ENCODE measurements around the gene HOXD8. TPM values are rescaled to one million over a fixed set of nuclear protein-coding genes. Genes with fewer than 3 reads are reported as not detected.

Gene HOXD8
- polyA plus RNA-seq, 1 of the 3 experiments (the other 2 are of a cell fraction): 6.4 TPM

DNA sequence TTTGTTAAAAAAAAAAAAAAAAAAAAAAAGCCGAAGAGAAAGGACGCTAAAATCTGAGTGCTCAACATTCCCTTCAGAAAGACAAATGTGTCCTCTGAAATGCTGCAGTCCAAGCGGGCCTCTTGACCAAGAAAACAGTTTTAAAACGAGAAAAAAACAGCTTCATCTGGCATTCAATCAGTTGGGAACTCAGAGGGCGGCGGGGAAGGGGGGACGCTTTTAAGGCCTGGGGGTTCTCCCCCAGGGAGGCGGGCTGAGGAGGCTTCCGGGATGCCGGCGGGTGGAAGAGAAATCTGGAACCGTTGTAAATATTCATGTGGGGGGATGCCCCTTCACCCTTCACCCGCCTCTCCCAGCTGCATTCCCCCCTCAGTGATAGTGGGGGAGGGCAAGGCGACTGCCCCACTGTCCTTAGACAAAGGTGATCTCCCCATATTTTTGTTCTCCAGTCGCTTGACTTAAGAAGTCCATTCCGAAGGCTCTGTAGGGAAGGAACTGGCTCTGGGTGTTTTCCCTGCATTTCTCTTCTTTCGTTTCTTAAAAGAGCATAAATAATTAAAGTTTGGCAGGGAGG lies 25.7 kb upstream of the HOXD8 start:
- H3K9me2 ChIP-seq: no peaks in the 10 kb centered on the region
- POLR2A ChIA-PET: interaction anchor here (1.0 kb wide), 1 partner anchor 13 kb away, joined by 3 read pairs; no protein-coding TSS in a partner anchor
- TF ChIP-seq, protein P1, sequence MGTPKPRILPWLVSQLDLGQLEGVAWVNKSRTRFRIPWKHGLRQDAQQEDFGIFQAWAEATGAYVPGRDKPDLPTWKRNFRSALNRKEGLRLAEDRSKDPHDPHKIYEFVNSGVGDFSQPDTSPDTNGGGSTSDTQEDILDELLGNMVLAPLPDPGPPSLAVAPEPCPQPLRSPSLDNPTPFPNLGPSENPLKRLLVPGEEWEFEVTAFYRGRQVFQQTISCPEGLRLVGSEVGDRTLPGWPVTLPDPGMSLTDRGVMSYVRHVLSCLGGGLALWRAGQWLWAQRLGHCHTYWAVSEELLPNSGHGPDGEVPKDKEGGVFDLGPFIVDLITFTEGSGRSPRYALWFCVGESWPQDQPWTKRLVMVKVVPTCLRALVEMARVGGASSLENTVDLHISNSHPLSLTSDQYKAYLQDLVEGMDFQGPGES (IDR thresholded peaks at IDR 0.05; ENCODE audit: low read depth, low read length): no peak
- no peak for TF ChIP-seq FOXJ3 (CRISPR knock-in tag; IDR thresholded peaks at IDR 0.05)
- TF ChIP-seq TAF1 (IDR thresholded peaks at IDR 0.05; ENCODE audit: borderline replicate concordance, low read depth, low read length): no peak
- TF ChIP-seq GATA2 (CRISPR knock-in tag; IDR thresholded peaks at IDR 0.05): no peak
- TF ChIP-seq, protein P2, sequence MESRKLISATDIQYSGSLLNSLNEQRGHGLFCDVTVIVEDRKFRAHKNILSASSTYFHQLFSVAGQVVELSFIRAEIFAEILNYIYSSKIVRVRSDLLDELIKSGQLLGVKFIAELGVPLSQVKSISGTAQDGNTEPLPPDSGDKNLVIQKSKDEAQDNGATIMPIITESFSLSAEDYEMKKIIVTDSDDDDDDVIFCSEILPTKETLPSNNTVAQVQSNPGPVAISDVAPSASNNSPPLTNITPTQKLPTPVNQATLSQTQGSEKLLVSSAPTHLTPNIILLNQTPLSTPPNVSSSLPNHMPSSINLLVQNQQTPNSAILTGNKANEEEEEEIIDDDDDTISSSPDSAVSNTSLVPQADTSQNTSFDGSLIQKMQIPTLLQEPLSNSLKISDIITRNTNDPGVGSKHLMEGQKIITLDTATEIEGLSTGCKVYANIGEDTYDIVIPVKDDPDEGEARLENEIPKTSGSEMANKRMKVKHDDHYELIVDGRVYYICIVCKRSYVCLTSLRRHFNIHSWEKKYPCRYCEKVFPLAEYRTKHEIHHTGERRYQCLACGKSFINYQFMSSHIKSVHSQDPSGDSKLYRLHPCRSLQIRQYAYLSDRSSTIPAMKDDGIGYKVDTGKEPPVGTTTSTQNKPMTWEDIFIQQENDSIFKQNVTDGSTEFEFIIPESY (IDR thresholded peaks at IDR 0.05; ENCODE audit: borderline replicate concordance, low read depth): no peak
- TF ChIP-seq, protein P3, sequence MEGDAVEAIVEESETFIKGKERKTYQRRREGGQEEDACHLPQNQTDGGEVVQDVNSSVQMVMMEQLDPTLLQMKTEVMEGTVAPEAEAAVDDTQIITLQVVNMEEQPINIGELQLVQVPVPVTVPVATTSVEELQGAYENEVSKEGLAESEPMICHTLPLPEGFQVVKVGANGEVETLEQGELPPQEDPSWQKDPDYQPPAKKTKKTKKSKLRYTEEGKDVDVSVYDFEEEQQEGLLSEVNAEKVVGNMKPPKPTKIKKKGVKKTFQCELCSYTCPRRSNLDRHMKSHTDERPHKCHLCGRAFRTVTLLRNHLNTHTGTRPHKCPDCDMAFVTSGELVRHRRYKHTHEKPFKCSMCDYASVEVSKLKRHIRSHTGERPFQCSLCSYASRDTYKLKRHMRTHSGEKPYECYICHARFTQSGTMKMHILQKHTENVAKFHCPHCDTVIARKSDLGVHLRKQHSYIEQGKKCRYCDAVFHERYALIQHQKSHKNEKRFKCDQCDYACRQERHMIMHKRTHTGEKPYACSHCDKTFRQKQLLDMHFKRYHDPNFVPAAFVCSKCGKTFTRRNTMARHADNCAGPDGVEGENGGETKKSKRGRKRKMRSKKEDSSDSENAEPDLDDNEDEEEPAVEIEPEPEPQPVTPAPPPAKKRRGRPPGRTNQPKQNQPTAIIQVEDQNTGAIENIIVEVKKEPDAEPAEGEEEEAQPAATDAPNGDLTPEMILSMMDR (IDR thresholded peaks at IDR 0.05): no peak
- no peak for TF ChIP-seq RXRA (IDR thresholded peaks at IDR 0.05; ENCODE audit: borderline replicate concordance, low read depth)
- no peak for TF ChIP-seq EP300 (IDR thresholded peaks at IDR 0.05; ENCODE audit: borderline replicate concordance in 1 of 2, low read depth in 1 of 2, low read length in 1 of 2)
- TF ChIP-seq CHD2 (IDR thresholded peaks at IDR 0.05; ENCODE audit: low read length, partially characterized antibody): no peak
- TF ChIP-seq, protein P4, sequence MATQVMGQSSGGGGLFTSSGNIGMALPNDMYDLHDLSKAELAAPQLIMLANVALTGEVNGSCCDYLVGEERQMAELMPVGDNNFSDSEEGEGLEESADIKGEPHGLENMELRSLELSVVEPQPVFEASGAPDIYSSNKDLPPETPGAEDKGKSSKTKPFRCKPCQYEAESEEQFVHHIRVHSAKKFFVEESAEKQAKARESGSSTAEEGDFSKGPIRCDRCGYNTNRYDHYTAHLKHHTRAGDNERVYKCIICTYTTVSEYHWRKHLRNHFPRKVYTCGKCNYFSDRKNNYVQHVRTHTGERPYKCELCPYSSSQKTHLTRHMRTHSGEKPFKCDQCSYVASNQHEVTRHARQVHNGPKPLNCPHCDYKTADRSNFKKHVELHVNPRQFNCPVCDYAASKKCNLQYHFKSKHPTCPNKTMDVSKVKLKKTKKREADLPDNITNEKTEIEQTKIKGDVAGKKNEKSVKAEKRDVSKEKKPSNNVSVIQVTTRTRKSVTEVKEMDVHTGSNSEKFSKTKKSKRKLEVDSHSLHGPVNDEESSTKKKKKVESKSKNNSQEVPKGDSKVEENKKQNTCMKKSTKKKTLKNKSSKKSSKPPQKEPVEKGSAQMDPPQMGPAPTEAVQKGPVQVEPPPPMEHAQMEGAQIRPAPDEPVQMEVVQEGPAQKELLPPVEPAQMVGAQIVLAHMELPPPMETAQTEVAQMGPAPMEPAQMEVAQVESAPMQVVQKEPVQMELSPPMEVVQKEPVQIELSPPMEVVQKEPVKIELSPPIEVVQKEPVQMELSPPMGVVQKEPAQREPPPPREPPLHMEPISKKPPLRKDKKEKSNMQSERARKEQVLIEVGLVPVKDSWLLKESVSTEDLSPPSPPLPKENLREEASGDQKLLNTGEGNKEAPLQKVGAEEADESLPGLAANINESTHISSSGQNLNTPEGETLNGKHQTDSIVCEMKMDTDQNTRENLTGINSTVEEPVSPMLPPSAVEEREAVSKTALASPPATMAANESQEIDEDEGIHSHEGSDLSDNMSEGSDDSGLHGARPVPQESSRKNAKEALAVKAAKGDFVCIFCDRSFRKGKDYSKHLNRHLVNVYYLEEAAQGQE (IDR thresholded peaks at IDR 0.05; ENCODE audit: low read depth, low read length): no peak
- TF ChIP-seq SMC3 (IDR thresholded peaks at IDR 0.05; ENCODE audit: low read depth, low read length): no peak
- no peak for TF ChIP-seq JUND (IDR thresholded peaks at IDR 0.05)
- no peak for TF ChIP-seq MEF2A (IDR thresholded peaks at IDR 0.05; ENCODE audit: borderline replicate concordance, low read depth)
- no peak for TF ChIP-seq NRF1 (IDR thresholded peaks at IDR 0.05; ENCODE audit: low read depth, low read length)
- TF ChIP-seq TEAD4 (IDR thresholded peaks at IDR 0.05; ENCODE audit: borderline replicate concordance, insufficient read depth): no peak
- no peak for TF ChIP-seq SIN3A (IDR thresholded peaks at IDR 0.05; ENCODE audit: borderline replicate concordance, low read depth, low read length)
- TF ChIP-seq TCF12 (IDR thresholded peaks at IDR 0.05): no peak
- no peak for TF ChIP-seq POLR2AphosphoS5 (IDR thresholded peaks at IDR 0.05; ENCODE audit: low read depth, low read length)
- TF ChIP-seq NFIC (IDR thresholded peaks at IDR 0.05; ENCODE audit: borderline replicate concordance): no peak
- WGBS (ENCODE audit: low lambda C conversion rate): 46% methylated on average over 17 of the region's 17 CpGs
- H3K27me3 ChIP-seq (ENCODE audit: insufficient read depth): peaks cover 86% of the 10 kb centered on the region
- H3K36me3 ChIP-seq (replicated peaks in 1 of 2; ENCODE audit: control insufficient read depth in 1 of 2, insufficient read depth in 2 of 2, low read length in 1 of 2): no peaks in the 10 kb centered on the region
- peaks cover 8% of the 10 kb centered on the region for H3F3A ChIP-seq (replicated peaks; ENCODE audit: insufficient read depth)
- no peaks in the 10 kb centered on the region for H3K9me3 ChIP-seq
- H3K9ac ChIP-seq: no peak overlapping the region
- peaks cover 0 to 13% of the 10 kb centered on the region in 2 experiments; a peak in 2 of 4 replicates for H3K4me1 ChIP-seq (ENCODE audit: control insufficient read depth in 1 of 2, insufficient read depth in 2 of 2, low read depth in 1 of 2, low read length in 1 of 2)
- H3K4me3 ChIP-seq (ENCODE audit: low read depth in 2 of 2, low read length in 1 of 2): peak overlapping the region in 1 of 2 experiments; percentile 54; a peak in 2 of 4 replicates
- no peaks in the 10 kb centered on the region for H3K79me2 ChIP-seq (ENCODE audit: insufficient read depth)
- no peak for DNase-seq
- no peak overlapping the region for H2AFZ ChIP-seq (ENCODE audit: low read depth)
- H3K4me2 ChIP-seq: peak overlapping the region; percentile 76; the same call in 1 of the 2 replicates
- no peaks in the 10 kb centered on the region for H4K20me1 ChIP-seq (ENCODE audit: insufficient read depth)
- CTCF ChIA-PET: interaction anchor here (0.8 to 17.7 kb wide), 16 partner anchors 11 to 1404 kb away, joined by 3 to 264 read pairs (median 5); partner anchors contain the start of genes EVX2, HOXD10, HOXD12 and HOXD13
- no peak overlapping the region for H3K27ac ChIP-seq (ENCODE audit: low read depth in 2 of 2, low read length in 1 of 2)

Measured in SK-N-SH (cell line).